ENCODE results near the gene ENOSF1.
A peak's percentile ranks its signal among the peaks of the same experiment; 100 is the strongest.
"Not testable (repeated sequence)": the region's sequence is repeated elsewhere in the genome, so short reads cannot be mapped to it uniquely, and the experiment has no call there.

ENOSF1 gene

DNA sequence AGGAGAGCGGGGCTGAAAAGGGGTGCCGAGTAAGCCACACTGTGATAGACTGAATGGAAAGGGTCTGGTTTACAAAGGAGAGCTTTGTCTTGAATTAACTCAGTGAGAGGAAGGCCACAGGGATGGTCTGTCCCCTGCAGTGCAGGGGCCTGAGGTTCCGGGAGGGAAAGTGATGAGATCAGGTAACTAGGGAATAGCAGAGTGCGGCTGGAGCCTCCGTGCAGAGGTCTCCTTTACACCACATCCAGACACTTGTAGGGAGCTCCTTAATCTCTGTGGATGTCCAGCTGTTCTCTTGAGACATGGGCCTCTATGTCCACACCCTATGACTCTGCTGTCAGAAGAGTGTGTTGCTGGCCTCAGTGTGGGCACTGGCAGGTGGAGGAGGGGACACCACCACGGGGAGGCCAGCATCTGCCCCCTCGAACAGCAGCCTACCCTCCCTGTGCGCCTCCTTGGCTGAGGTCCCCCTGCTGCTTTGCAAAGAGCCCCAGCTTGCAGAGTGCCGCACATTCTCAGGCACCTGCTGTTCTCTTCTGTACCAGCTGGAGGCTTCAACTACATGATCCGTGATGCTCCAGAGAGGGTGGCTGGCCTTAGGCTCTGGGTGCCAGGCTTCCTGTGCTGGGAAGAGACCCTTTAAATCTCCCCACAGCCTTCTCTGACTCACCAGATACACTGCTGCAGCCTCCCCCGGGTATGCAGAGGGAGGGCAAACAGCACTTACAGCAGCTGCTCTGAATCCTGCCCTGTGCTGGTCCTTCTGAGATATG is 25.9 kb downstream of the ENOSF1 start:
- H3K9me3 ChIP-seq (ENCODE audit: severe bottlenecking), result no peaks in the 10 kb centered on the region
- H3K36me3 ChIP-seq, result peaks cover 11% of the 10 kb centered on the region
- H3K27me3 ChIP-seq (ENCODE audit: insufficient read depth, low read depth, severe bottlenecking), result no peaks in the 10 kb centered on the region
- H3K27ac ChIP-seq, result no peak overlapping the region
- DNase-seq, result peak; percentile 14
- no peak overlapping the region for H3K4me3 ChIP-seq (ENCODE audit: low read depth, low read length)
- TF ChIP-seq, protein P1, sequence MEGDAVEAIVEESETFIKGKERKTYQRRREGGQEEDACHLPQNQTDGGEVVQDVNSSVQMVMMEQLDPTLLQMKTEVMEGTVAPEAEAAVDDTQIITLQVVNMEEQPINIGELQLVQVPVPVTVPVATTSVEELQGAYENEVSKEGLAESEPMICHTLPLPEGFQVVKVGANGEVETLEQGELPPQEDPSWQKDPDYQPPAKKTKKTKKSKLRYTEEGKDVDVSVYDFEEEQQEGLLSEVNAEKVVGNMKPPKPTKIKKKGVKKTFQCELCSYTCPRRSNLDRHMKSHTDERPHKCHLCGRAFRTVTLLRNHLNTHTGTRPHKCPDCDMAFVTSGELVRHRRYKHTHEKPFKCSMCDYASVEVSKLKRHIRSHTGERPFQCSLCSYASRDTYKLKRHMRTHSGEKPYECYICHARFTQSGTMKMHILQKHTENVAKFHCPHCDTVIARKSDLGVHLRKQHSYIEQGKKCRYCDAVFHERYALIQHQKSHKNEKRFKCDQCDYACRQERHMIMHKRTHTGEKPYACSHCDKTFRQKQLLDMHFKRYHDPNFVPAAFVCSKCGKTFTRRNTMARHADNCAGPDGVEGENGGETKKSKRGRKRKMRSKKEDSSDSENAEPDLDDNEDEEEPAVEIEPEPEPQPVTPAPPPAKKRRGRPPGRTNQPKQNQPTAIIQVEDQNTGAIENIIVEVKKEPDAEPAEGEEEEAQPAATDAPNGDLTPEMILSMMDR (IDR thresholded peaks at IDR 0.05; ENCODE audit: low read depth, low read length), result no peak

- Histone ChIP-seq H3K27me3 (ENCODE audit: insufficient read depth, low read depth, severe bottlenecking) (no peaks in the 10 kb centered on the region), H3K9me3 (ENCODE audit: severe bottlenecking) (no peaks in the 10 kb centered on the region), H3K36me3 (peaks cover 11% of the 10 kb centered on the region), H3K4me3 (ENCODE audit: low read depth, low read length) (no peak overlapping the region), H3K27ac (no peak overlapping the region)
- TF ChIP-seq, protein P1 (IDR thresholded peaks at IDR 0.05; ENCODE audit: low read depth, low read length), result no peak
- DNase-seq, result no peak
Observed at GRCh38 chr18:685438-685837, 27.0 kb downstream of the ENOSF1 start.

DNA sequence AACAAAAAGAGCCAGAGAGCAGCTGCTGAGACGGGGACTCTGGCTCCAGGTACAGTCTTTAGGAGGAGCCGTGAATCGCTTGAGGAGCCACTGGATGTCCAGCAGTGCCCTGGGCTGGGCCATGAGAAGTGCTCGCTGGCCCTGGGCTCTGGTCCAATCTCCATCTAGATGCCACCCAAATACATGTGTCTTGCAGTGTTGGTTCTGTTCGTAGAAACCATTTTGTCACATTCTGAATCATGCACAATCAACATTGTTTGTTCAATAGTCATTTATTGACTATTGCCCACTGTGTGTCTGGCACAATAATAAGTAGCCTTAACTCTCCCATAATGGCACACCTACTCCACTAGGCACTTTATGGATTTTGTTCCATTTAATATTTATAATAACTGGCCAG is 28.9 kb downstream of the ENOSF1 start:
- H3K36me3 ChIP-seq, result peaks cover 11% of the 10 kb centered on the region
- TF ChIP-seq, protein P1 (IDR thresholded peaks at IDR 0.05; ENCODE audit: low read depth, low read length), result no peak
- no peak overlapping the region for H3K27ac ChIP-seq
- H3K9me3 ChIP-seq (ENCODE audit: severe bottlenecking), result no peaks in the 10 kb centered on the region
- H3K4me3 ChIP-seq (ENCODE audit: low read depth, low read length), result no peak overlapping the region
- H3K27me3 ChIP-seq (ENCODE audit: insufficient read depth, low read depth, severe bottlenecking), result no peaks in the 10 kb centered on the region
- no peak for DNase-seq

DNA sequence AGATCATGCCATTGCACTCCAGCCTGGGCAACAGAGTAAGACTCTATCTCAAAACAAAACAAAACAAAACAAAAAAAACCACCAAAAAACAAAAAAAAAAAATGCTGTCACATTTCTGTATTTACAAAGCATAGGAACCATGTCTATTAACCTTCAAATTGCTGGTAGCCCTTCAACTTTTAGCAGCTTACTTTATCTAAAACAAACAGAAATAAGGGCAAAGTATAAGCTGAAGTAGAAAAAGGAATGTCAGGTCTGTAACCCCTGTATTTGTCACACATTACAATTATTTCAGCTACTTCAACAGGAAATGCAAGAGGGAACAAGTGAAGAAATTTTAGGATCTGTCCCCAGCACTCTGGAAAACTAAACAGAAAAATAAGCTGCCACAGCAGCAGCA is 29.6 kb downstream of the ENOSF1 start:
- Histone ChIP-seq H3K36me3 (peaks cover 13% of the 10 kb centered on the region), H3K9me3 (ENCODE audit: severe bottlenecking) (no peaks in the 10 kb centered on the region), H3K4me3 (ENCODE audit: low read depth, low read length) (no peak overlapping the region), H3K27me3 (ENCODE audit: insufficient read depth, low read depth, severe bottlenecking) (no peaks in the 10 kb centered on the region), H3K27ac (no peak overlapping the region)
- DNase-seq, result no peak
- TF ChIP-seq, protein P1 (IDR thresholded peaks at IDR 0.05; ENCODE audit: low read depth, low read length), result no peak

- H3K9me3 ChIP-seq (ENCODE audit: severe bottlenecking); DNase-seq; H3K27ac ChIP-seq; H3K27me3 ChIP-seq (ENCODE audit: insufficient read depth, low read depth, severe bottlenecking); H3K4me3 ChIP-seq (ENCODE audit: low read depth, low read length): not testable (repeated sequence)
- peaks cover 16% of the 10 kb centered on the region for H3K36me3 ChIP-seq
Observed at GRCh38 chr18:682416-682815, 30.0 kb downstream of the ENOSF1 start.

DNA sequence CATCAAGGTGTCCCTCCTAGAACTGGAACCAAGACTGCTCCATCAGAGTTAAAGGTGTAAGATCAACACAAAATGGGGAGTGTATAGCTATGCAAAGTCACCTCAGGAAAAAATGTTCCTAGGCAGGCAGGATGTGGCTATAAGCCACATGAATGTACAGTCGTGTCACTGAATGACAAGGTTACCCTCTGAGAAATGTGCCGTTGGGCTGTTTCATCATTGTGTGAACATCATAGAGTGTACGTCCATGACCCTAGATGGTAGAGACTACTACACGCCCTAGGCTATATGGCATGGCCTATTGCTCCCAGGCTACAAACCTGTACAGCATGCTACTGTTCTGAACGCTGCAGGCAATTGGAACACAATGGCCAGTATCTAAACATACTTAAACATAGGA is 30.4 kb downstream of the ENOSF1 start:
- DNase-seq, result no peak
- Histone ChIP-seq H3K4me3 (ENCODE audit: low read depth, low read length) (no peak overlapping the region), H3K27me3 (ENCODE audit: insufficient read depth, low read depth, severe bottlenecking) (no peaks in the 10 kb centered on the region), H3K27ac (no peak overlapping the region), H3K36me3 (peaks cover 16% of the 10 kb centered on the region), H3K9me3 (ENCODE audit: severe bottlenecking) (no peaks in the 10 kb centered on the region)
- TF ChIP-seq, protein P1 (IDR thresholded peaks at IDR 0.05; ENCODE audit: low read depth, low read length), result no peak
